BE2C (cell line): ENCODE measurements around the gene CMIP.

Experiments used
- DNase-seq: peaks from one replicate; pipeline ENCODE4 v3.0.0-alpha.2; 2020
- H3K27me3 ChIP-seq: fragments of 250-450 bp; sonication (Bioruptor Pico); 2 replicates; pipeline ENCODE4 v1.5.1; 2020; ENCODE audit warnings: mild to moderate bottlenecking
- H3K36me3 ChIP-seq: fragments of 250-450 bp; sonication (Bioruptor Pico); 2 replicates; pipeline ENCODE4 v1.5.1; 2020; ENCODE audit warnings: mild to moderate bottlenecking
- H3K4me1 ChIP-seq: fragments of 250-450 bp; sonication (Bioruptor Pico); 2 replicates; pipeline ENCODE4 v1.5.1; 2020
- H3K4me3 ChIP-seq: 2 replicates; pipeline ENCODE4 v1.5.1; 2011; ENCODE audit warnings: low read depth, low read length
- H3K9me3 ChIP-seq: fragments of 250-450 bp; sonication (Bioruptor Pico); 2 replicates; pipeline ENCODE4 v1.5.1; 2020
- TF ChIP-seq, protein P1 (sequence below): IDR thresholded peaks from 2 replicates; pipeline ENCODE4 v1.5.1; 2012; ENCODE audit warnings: mild to moderate bottlenecking, low read depth, low read length

Gene CMIP

DNA sequence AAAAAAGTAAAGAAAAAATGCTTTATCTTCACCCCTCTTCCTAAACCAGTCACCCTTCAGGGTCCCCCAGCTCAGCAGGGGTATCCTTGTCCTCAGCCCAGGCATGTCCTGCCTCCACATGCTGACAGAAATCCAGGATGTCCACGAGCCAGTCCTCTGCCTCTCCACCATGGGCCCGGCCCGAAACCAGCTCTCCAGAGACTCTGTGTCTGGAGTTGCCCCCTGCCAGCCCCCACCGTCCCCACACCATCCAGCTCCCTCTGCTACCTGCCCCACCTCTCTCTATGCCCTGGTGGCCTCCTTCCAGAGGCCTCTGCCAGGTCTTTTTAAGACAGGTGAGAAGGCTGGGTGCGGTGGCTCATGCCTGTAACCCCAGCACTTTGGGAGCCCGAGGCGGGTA lies 268.1 kb downstream of the CMIP start:
- H3K4me1 ChIP-seq = peaks cover 5% of the 10 kb centered on the region
- no peak for DNase-seq
- no peak overlapping the region for H3K4me3 ChIP-seq
- no peaks in the 10 kb centered on the region for H3K27me3 ChIP-seq
- no peaks in the 10 kb centered on the region; the same call in 1 of the 2 replicates for H3K36me3 ChIP-seq
- TF ChIP-seq, protein P1, sequence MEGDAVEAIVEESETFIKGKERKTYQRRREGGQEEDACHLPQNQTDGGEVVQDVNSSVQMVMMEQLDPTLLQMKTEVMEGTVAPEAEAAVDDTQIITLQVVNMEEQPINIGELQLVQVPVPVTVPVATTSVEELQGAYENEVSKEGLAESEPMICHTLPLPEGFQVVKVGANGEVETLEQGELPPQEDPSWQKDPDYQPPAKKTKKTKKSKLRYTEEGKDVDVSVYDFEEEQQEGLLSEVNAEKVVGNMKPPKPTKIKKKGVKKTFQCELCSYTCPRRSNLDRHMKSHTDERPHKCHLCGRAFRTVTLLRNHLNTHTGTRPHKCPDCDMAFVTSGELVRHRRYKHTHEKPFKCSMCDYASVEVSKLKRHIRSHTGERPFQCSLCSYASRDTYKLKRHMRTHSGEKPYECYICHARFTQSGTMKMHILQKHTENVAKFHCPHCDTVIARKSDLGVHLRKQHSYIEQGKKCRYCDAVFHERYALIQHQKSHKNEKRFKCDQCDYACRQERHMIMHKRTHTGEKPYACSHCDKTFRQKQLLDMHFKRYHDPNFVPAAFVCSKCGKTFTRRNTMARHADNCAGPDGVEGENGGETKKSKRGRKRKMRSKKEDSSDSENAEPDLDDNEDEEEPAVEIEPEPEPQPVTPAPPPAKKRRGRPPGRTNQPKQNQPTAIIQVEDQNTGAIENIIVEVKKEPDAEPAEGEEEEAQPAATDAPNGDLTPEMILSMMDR = no peak
- H3K9me3 ChIP-seq = no peaks in the 10 kb centered on the region

DNA sequence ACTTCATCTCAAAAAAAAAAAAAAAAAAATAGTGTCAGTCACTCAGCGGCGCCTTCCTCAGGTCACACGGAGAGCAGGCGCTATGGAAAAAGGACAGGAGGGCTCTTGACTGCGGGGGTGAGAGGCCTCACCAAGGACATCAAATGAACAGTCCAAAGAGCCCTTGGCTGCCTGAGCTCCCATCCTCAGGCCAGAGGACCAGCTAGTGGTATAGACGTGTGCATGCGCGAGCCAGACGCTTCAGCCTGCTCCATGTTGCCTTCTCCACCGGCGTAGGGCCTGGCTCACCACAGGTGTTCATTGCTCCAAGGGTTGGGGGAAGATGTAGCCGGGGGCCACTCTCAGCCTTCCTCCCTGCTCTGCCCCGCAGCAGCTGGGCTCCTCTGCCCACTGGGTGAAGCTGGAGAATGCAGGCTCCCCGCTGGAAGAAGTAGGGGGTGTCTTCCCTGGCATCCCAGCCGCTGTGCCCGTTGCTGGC lies 268.7 kb downstream of the CMIP start:
- no peaks in the 10 kb centered on the region for H3K27me3 ChIP-seq
- H3K4me1 ChIP-seq = peaks cover 5% of the 10 kb centered on the region
- DNase-seq = no peak
- no peaks in the 10 kb centered on the region; the same call in 1 of the 2 replicates for H3K36me3 ChIP-seq
- no peaks in the 10 kb centered on the region for H3K9me3 ChIP-seq
- TF ChIP-seq, protein P1 = no peak
- no peak overlapping the region for H3K4me3 ChIP-seq

DNA sequence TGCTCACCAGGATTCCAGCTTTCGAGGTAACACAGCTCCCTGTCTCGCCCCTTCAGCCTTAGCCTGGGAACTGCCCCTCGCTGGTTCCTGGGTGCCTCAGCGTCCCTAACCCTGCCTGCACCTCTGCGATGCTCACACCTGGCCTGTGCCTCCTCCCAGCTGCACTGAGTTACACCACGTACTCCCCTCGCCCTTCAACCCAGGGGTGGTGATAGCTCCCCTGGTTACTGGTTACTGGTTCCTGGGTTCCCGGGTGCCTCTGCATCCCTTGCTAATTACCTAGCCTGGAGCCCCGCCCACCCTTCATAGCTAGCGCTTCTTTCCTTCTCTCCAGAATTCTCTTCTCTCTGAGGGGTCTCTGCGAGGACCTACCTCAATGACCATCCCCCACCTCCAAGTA lies 269.2 kb downstream of the CMIP start:
- H3K27me3 ChIP-seq = no peaks in the 10 kb centered on the region
- no peaks in the 10 kb centered on the region for H3K9me3 ChIP-seq

DNA sequence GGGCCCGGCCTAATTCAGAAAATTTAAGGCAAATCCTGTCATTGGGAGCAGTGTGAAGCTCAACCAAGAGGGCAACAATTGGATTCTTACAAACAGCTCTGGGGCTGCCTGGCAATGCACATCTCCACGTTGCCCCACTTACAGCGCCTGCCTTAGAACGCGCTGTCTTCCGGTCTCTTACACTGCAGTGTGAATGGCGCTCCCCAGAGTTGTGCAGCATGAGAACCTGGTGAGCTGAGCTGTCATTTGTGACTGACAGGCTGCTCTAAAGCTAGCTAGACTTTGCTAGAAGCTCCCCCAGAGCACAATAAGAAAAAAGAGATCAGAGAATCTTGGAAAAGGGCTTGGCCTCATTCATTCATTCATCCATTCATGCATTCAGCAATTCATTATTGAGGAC lies 270.0 kb downstream of the CMIP start:
- no peak overlapping the region for H3K4me3 ChIP-seq
- H3K4me1 ChIP-seq = peaks cover 5% of the 10 kb centered on the region
- TF ChIP-seq, protein P1 = no peak
- no peak for DNase-seq
- no peaks in the 10 kb centered on the region for H3K9me3 ChIP-seq
- H3K27me3 ChIP-seq = no peaks in the 10 kb centered on the region
- no peaks in the 10 kb centered on the region for H3K36me3 ChIP-seq

More for the DNA sequence above, 269.2 kb downstream of the CMIP start:
- Histone ChIP-seq H3K36me3 (no peaks in the 10 kb centered on the region; the same call in 1 of the 2 replicates), H3K4me3 (no peak overlapping the region), H3K4me1 (peaks cover 5% of the 10 kb centered on the region)
- TF ChIP-seq, protein P1 = no peak
- DNase-seq = no peak

DNA sequence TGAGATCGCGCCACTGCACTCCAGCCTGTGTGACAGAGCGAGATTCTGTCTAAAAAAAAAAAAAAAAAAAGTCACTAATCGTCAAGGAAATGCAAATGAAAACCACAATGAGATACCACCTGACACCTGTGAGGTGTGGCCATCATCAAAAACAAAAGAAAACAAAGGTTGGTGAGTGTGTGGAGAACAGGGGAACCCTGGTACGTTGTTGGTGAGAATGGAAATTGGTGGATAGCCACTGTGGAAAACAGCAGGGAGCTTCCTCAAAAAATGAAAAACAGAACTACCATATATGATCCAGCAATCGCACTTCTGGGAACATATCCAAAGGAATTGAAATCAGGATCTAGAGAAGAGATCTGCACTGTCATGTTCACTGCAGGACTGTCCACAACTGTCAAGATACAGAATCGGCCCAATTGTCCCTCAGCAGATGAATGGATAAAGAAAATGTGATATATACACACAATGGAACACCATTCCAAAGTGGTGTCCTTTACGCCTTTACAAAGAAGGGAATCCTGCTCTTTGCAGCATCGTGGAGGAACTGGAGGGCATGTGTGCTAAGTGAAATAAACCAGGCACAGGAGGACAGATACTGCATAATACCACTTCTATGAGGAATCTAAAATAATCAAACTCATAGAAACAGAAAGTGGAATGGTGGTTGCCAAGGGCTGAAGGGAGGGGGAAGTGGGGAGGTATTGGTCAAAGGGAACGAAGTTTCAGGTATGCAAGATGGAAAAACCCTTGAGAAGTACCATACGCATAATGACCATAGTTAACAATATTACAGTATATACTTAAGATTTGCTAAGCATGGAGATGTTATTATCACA lies 271.0 kb downstream of the CMIP start:
- Histone ChIP-seq H3K9me3 (no peaks in the 10 kb centered on the region), H3K4me1 (peaks cover 5% of the 10 kb centered on the region), H3K4me3 (no peak overlapping the region), H3K36me3 (no peaks in the 10 kb centered on the region), H3K27me3 (no peaks in the 10 kb centered on the region)
- TF ChIP-seq, protein P1 = no peak
- DNase-seq = no peak
